Ovary (tissue), 3 donors: Measurements from ENCODE around the gene ATXN7.

Source experiments
- EP300 ChIP-seq: sonication (generic); formaldehyde crosslinking; IDR thresholded peaks from one replicate; pipeline ENCODE4 v1.6.1; 2017; ENCODE audit warnings: antibody characterized with exemption
- POLR2A ChIP-seq: fragments of 450-650 bp; IDR thresholded peaks from one replicate; pipeline ENCODE4 v1.6.1; 2017; ENCODE audit warnings: antibody characterized with exemption, mild to moderate bottlenecking, moderate library complexity
- TF ChIP-seq, protein P1 (sequence below), 3 donors: fragments of 450-650 bp in 2 of 3; fragments of 200-600 bp in 1 of 3; IDR thresholded peaks; one replicate each; pipeline versions ENCODE4 v1.5.1 to v1.8.0; 2016 to 2022; ENCODE audit warnings: antibody characterized with exemption in 3 of 3, mild to moderate bottlenecking in 1 of 3
- donor health status: DM: no; HTN: no; CAD: no.

DNA sequence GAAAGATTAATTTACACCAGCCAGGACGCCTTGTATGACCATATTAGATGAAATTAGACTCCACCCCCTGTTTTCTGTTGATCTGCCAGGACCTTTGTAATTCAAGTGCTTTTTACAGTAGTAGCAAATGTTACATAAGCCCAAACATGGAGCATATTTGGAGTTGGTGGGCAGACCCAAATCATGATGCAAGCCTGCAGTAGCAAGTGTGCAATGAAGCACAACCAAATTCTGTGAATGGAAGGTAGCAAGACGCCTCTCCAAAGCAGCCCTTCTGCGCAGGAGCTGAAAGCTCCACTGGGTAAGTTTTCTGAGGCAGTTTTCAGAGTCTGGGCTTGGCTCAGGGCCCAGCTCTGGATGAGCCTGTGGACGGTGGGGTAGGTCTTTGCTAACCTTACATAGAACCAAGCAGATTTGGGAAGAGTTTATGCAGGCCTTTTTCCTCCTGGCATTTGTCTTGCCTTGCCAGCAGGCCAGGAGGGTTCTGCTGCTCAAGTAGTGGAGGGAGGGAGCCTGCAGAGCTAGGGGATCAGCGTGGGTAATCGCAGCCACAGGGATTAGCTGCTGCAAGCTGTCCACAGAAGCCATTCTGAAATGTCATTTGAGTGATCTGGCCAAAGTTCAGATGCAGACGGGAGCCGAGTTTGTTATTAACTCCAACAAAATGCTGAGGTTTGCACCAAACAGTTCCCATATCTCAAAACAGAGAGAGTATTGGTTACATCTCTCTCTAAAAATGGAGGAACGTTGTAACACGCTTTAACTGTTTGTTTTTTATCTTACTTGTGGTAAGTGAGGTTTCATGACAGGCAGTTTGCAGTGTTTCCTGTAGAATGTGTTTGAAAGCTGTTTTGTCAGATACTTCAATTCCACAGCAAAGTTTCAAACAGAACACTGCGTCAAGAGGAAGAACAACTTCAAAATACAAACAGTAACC, 104.3 kb downstream of the ATXN7 start:
- TF ChIP-seq, protein P1, sequence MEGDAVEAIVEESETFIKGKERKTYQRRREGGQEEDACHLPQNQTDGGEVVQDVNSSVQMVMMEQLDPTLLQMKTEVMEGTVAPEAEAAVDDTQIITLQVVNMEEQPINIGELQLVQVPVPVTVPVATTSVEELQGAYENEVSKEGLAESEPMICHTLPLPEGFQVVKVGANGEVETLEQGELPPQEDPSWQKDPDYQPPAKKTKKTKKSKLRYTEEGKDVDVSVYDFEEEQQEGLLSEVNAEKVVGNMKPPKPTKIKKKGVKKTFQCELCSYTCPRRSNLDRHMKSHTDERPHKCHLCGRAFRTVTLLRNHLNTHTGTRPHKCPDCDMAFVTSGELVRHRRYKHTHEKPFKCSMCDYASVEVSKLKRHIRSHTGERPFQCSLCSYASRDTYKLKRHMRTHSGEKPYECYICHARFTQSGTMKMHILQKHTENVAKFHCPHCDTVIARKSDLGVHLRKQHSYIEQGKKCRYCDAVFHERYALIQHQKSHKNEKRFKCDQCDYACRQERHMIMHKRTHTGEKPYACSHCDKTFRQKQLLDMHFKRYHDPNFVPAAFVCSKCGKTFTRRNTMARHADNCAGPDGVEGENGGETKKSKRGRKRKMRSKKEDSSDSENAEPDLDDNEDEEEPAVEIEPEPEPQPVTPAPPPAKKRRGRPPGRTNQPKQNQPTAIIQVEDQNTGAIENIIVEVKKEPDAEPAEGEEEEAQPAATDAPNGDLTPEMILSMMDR (IDR thresholded peaks at IDR 0.05): no peak
- TF ChIP-seq POLR2A (no peak), EP300 (no peak)
